Immature natural killer cell (primary cell): ENCODE data around the gene PRKG1. TPM values are rescaled to one million over a fixed set of nuclear protein-coding genes. Genes with fewer than 3 reads are reported as not detected.

Experiments used
- DNase-seq, 3 donors: peaks; one replicate each; pipeline ENCODE4 v3.0.0; 2022; ENCODE audit warnings: mixed read lengths in 1 of 3
- H3K27ac Mint-ChIP-seq, 6 donors: one replicate each; pipeline ENCODE4 v1.8.0; 2020; ENCODE audit warnings: mixed read lengths in 6 of 6, mild to moderate bottlenecking in 5 of 6, inconsistent platforms in 4 of 6, moderate library complexity in 3 of 6
- H3K27me3 Mint-ChIP-seq, 3 donors: one replicate each; pipeline ENCODE4 v1.8.0; 2020 to 2021; ENCODE audit warnings: low read depth in 3 of 3, mild to moderate bottlenecking in 3 of 3, mixed read lengths in 3 of 3, moderate library complexity in 3 of 3, inconsistent platforms in 1 of 3
- H3K36me3 Mint-ChIP-seq, 3 donors: one replicate each; pipeline ENCODE4 v1.8.0; 2020; ENCODE audit warnings: mixed read lengths in 3 of 3, inconsistent platforms in 2 of 3, mild to moderate bottlenecking in 2 of 3
- H3K4me1 Mint-ChIP-seq, 2 donors: one replicate each; pipeline ENCODE4 v1.8.0; 2020; ENCODE audit warnings: inconsistent platforms in 2 of 2, mild to moderate bottlenecking in 2 of 2, mixed read lengths in 2 of 2, moderate library complexity in 1 of 2
- H3K4me3 Mint-ChIP-seq, 5 donors: one replicate each; pipeline ENCODE4 v1.8.0; 2020; ENCODE audit warnings: mild to moderate bottlenecking in 5 of 5, mixed read lengths in 5 of 5, inconsistent platforms in 3 of 5, moderate library complexity in 3 of 5
- H3K9me3 Mint-ChIP-seq, 6 donors: one replicate each; pipeline ENCODE4 v1.8.0; 2020; ENCODE audit warnings: mild to moderate bottlenecking in 6 of 6, mixed read lengths in 6 of 6, inconsistent platforms in 4 of 6, moderate library complexity in 3 of 6
- polyA plus RNA-seq, 3 donors: library from polyadenylated mRNA; unstranded; fragments of 300-500 nt; fragmentation: Illumina TruSeq; gene quantifications; one replicate each; pipeline ENCODE4 v1.2.3, GENCODE V29; 2021

Gene PRKG1
- polyA plus RNA-seq, 3 donors from 2014 or later = 0.46 TPM; not detected in 2

- no peaks in the 10 kb centered on the region for H3K4me1 Mint-ChIP-seq
- no peak overlapping the region for H3K27ac Mint-ChIP-seq
- peaks cover 0 to 2% (median 0%) of the 10 kb centered on the region in 6 donors for H3K9me3 Mint-ChIP-seq
- no peaks in the 10 kb centered on the region for H3K36me3 Mint-ChIP-seq
- DNase-seq = no peak
- H3K27me3 Mint-ChIP-seq = peaks cover 6 to 10% (median 8%) of the 10 kb centered on the region in 3 donors
- no peak overlapping the region for H3K4me3 Mint-ChIP-seq
Observed at GRCh38 chr10:51080311-51081006, 6.2 kb downstream of the PRKG1 start.

- Mint-ChIP-seq H3K9me3 (peaks cover 0 to 1% (median 0%) of the 10 kb centered on the region in 6 donors), H3K36me3 (no peaks in the 10 kb centered on the region), H3K27me3 (peaks cover 2 to 10% (median 6%) of the 10 kb centered on the region in 3 donors), H3K4me3 (no peak overlapping the region), H3K4me1 (no peaks in the 10 kb centered on the region), H3K27ac (no peak overlapping the region)
- no peak for DNase-seq
Observed at GRCh38 chr10:51082857-51083256, 8.6 kb downstream of the PRKG1 start.

- H3K27me3 Mint-ChIP-seq = peaks cover 2 to 10% (median 6%) of the 10 kb centered on the region in 3 donors
- no peak overlapping the region for H3K27ac Mint-ChIP-seq
- H3K4me3 Mint-ChIP-seq = no peak overlapping the region
- peaks cover 0 to 1% (median 0%) of the 10 kb centered on the region in 6 donors for H3K9me3 Mint-ChIP-seq
- no peaks in the 10 kb centered on the region for H3K4me1 Mint-ChIP-seq
- no peak for DNase-seq
- H3K36me3 Mint-ChIP-seq = no peaks in the 10 kb centered on the region
Observed at GRCh38 chr10:51083356-51083853, 9.1 kb downstream of the PRKG1 start.

GRCh38 chr10:51085204-51085603 lies 10.9 kb downstream of the PRKG1 start:
- Mint-ChIP-seq H3K9me3 (peaks cover 0 to 1% (median 0%) of the 10 kb centered on the region in 6 donors), H3K36me3 (no peaks in the 10 kb centered on the region), H3K27ac (no peak overlapping the region), H3K4me3 (no peak overlapping the region), H3K4me1 (no peaks in the 10 kb centered on the region), H3K27me3 (peaks cover 2 to 10% (median 5%) of the 10 kb centered on the region in 3 donors)
- DNase-seq = no peak

GRCh38 chr10:51086710-51087109 lies 12.4 kb downstream of the PRKG1 start:
- Mint-ChIP-seq H3K4me3 (no peak overlapping the region), H3K9me3 (peaks cover 0 to 1% (median 0%) of the 10 kb centered on the region in 6 donors), H3K27ac (no peak overlapping the region), H3K4me1 (no peaks in the 10 kb centered on the region), H3K36me3 (no peaks in the 10 kb centered on the region), H3K27me3 (peaks cover under 1 to 7% (median 3%) of the 10 kb centered on the region in 3 donors)
- DNase-seq = no peak

- Mint-ChIP-seq H3K4me3 (no peak overlapping the region), H3K27me3 (peaks cover 0 to 3% (median 3%) of the 10 kb centered on the region in 3 donors), H3K36me3 (no peaks in the 10 kb centered on the region), H3K4me1 (no peaks in the 10 kb centered on the region), H3K9me3 (peaks cover 0 to 1% (median 0%) of the 10 kb centered on the region in 6 donors), H3K27ac (no peak overlapping the region)
- no peak for DNase-seq
Observed at GRCh38 chr10:51087114-51087513, 12.8 kb downstream of the PRKG1 start.

GRCh38 chr10:51090190-51090589 lies 15.9 kb downstream of the PRKG1 start:
- no peak overlapping the region for H3K27ac Mint-ChIP-seq
- peaks cover 0 to 3% (median 0%) of the 10 kb centered on the region in 3 donors for H3K27me3 Mint-ChIP-seq
- no peaks in the 10 kb centered on the region for H3K36me3 Mint-ChIP-seq
- no peaks in the 10 kb centered on the region for H3K4me1 Mint-ChIP-seq
- DNase-seq = no peak
- H3K9me3 Mint-ChIP-seq = no peaks in the 10 kb centered on the region
- no peak overlapping the region for H3K4me3 Mint-ChIP-seq

- DNase-seq = no peak
- peaks cover 0 to 3% (median 0%) of the 10 kb centered on the region in 3 donors for H3K27me3 Mint-ChIP-seq
- no peaks in the 10 kb centered on the region for H3K4me1 Mint-ChIP-seq
- no peaks in the 10 kb centered on the region for H3K9me3 Mint-ChIP-seq
- no peak overlapping the region for H3K4me3 Mint-ChIP-seq
- no peaks in the 10 kb centered on the region for H3K36me3 Mint-ChIP-seq
- no peak overlapping the region for H3K27ac Mint-ChIP-seq
Observed at GRCh38 chr10:51092402-51092801, 18.1 kb downstream of the PRKG1 start.

- no peak overlapping the region for H3K27ac Mint-ChIP-seq
- no peaks in the 10 kb centered on the region for H3K36me3 Mint-ChIP-seq
- no peaks in the 10 kb centered on the region for H3K9me3 Mint-ChIP-seq
- no peak overlapping the region for H3K4me3 Mint-ChIP-seq
- no peaks in the 10 kb centered on the region for H3K4me1 Mint-ChIP-seq
- H3K27me3 Mint-ChIP-seq = peaks cover 0 to 3% (median 0%) of the 10 kb centered on the region in 3 donors
- DNase-seq = no peak
Observed at GRCh38 chr10:51095444-51095843, 21.2 kb downstream of the PRKG1 start.

- no peaks in the 10 kb centered on the region for H3K9me3 Mint-ChIP-seq
- H3K27me3 Mint-ChIP-seq = peaks cover 0 to 5% (median 0%) of the 10 kb centered on the region in 3 donors
- DNase-seq = no peak
- H3K27ac Mint-ChIP-seq = no peak overlapping the region
- H3K4me3 Mint-ChIP-seq = no peak overlapping the region
- no peaks in the 10 kb centered on the region for H3K4me1 Mint-ChIP-seq
- H3K36me3 Mint-ChIP-seq = no peaks in the 10 kb centered on the region
Observed at GRCh38 chr10:51097546-51097945, 23.3 kb downstream of the PRKG1 start.

- H3K36me3 Mint-ChIP-seq = no peaks in the 10 kb centered on the region
- no peak overlapping the region for H3K4me3 Mint-ChIP-seq
- no peak for DNase-seq
- peaks cover 0 to 2% (median 2%) of the 10 kb centered on the region in 3 donors for H3K27me3 Mint-ChIP-seq
- H3K4me1 Mint-ChIP-seq = no peaks in the 10 kb centered on the region
- H3K9me3 Mint-ChIP-seq = no peaks in the 10 kb centered on the region
- H3K27ac Mint-ChIP-seq = no peak overlapping the region
Observed at GRCh38 chr10:51100221-51100620, 25.9 kb downstream of the PRKG1 start.

GRCh38 chr10:51103554-51104217 lies 29.4 kb downstream of the PRKG1 start:
- H3K4me3 Mint-ChIP-seq = no peak overlapping the region
- no peaks in the 10 kb centered on the region for H3K36me3 Mint-ChIP-seq
- H3K9me3 Mint-ChIP-seq = no peaks in the 10 kb centered on the region
- peaks cover 0 to 2% (median 2%) of the 10 kb centered on the region in 3 donors for H3K27me3 Mint-ChIP-seq
- no peak for DNase-seq
- H3K27ac Mint-ChIP-seq = no peak overlapping the region
- H3K4me1 Mint-ChIP-seq = no peaks in the 10 kb centered on the region

- Mint-ChIP-seq H3K4me1 (no peaks in the 10 kb centered on the region), H3K27me3 (peaks cover 0 to 2% (median 0%) of the 10 kb centered on the region in 3 donors), H3K27ac (no peak overlapping the region), H3K4me3 (no peak overlapping the region), H3K9me3 (no peaks in the 10 kb centered on the region), H3K36me3 (no peaks in the 10 kb centered on the region)
- no peak for DNase-seq
Observed at GRCh38 chr10:51106311-51106945, 32.1 kb downstream of the PRKG1 start.

- Mint-ChIP-seq H3K9me3 (peaks cover 0 to 2% (median 0%) of the 10 kb centered on the region in 6 donors), H3K4me1 (no peaks in the 10 kb centered on the region), H3K27ac (no peak overlapping the region), H3K27me3 (no peaks in the 10 kb centered on the region), H3K4me3 (no peak overlapping the region), H3K36me3 (no peaks in the 10 kb centered on the region)
- no peak for DNase-seq
Observed at GRCh38 chr10:51108406-51108805, 34.1 kb downstream of the PRKG1 start.
